ENCODE data around the gene FNBP1.

The FNBP1 gene

GRCh38 chr9:129851821-129852220 is 191.2 kb downstream of the FNBP1 start:
- no peak for DNase-seq (ENCODE audit: low read depth in 1 of 2, low spot score in 1 of 2)
- no peaks in the 10 kb centered on the region for H3K27me3 ChIP-seq (ENCODE audit: insufficient read depth, poor library complexity, severe bottlenecking)
- TF ChIP-seq CTCF (IDR thresholded peaks at IDR 0.05; ENCODE audit: insufficient read depth, low read length) (no peak), SPI1 (IDR thresholded peaks at IDR 0.05; ENCODE audit: borderline replicate concordance, low read depth) (no peak), REST (IDR thresholded peaks at IDR 0.05; ENCODE audit: insufficient replicate concordance, low read depth) (no peak), POLR2AphosphoS5 (IDR thresholded peaks at IDR 0.05; ENCODE audit: low read depth) (no peak), GABPA (IDR thresholded peaks at IDR 0.05; ENCODE audit: low read depth) (no peak)
- no peak overlapping the region for H3K4me3 ChIP-seq (replicated peaks; ENCODE audit: insufficient read depth, low read length)
- H3K27ac ChIP-seq (replicated peaks): peak overlapping the region; percentile 68

GRCh38 chr9:129850821-129851550 is 192.0 kb downstream of the FNBP1 start:
- Histone ChIP-seq H3K27me3 (ENCODE audit: insufficient read depth, poor library complexity, severe bottlenecking) (no peaks in the 10 kb centered on the region), H3K27ac (replicated peaks) (no peak overlapping the region), H3K4me3 (replicated peaks; ENCODE audit: insufficient read depth, low read length) (no peak overlapping the region)
- DNase-seq (ENCODE audit: low read depth in 1 of 2, low spot score in 1 of 2): no peak
- no peak for TF ChIP-seq CTCF (IDR thresholded peaks at IDR 0.05; ENCODE audit: insufficient read depth, low read length)
- no peak for TF ChIP-seq SPI1 (IDR thresholded peaks at IDR 0.05; ENCODE audit: borderline replicate concordance, low read depth)
- TF ChIP-seq REST (IDR thresholded peaks at IDR 0.05; ENCODE audit: insufficient replicate concordance, low read depth): no peak
- TF ChIP-seq GABPA (IDR thresholded peaks at IDR 0.05; ENCODE audit: low read depth): no peak
- TF ChIP-seq POLR2AphosphoS5 (IDR thresholded peaks at IDR 0.05; ENCODE audit: low read depth): no peak

GRCh38 chr9:129849901-129850300 is 193.1 kb downstream of the FNBP1 start:
- no peak overlapping the region for H3K27ac ChIP-seq (replicated peaks)
- no peak for DNase-seq (ENCODE audit: low read depth in 1 of 2, low spot score in 1 of 2)
- H3K4me3 ChIP-seq (replicated peaks; ENCODE audit: insufficient read depth, low read length): no peak overlapping the region
- TF ChIP-seq CTCF (IDR thresholded peaks at IDR 0.05; ENCODE audit: insufficient read depth, low read length): no peak
- no peak for TF ChIP-seq POLR2AphosphoS5 (IDR thresholded peaks at IDR 0.05; ENCODE audit: low read depth)
- TF ChIP-seq GABPA (IDR thresholded peaks at IDR 0.05; ENCODE audit: low read depth): no peak
- no peak for TF ChIP-seq SPI1 (IDR thresholded peaks at IDR 0.05; ENCODE audit: borderline replicate concordance, low read depth)
- no peak for TF ChIP-seq REST (IDR thresholded peaks at IDR 0.05; ENCODE audit: insufficient replicate concordance, low read depth)
- H3K27me3 ChIP-seq (ENCODE audit: insufficient read depth, poor library complexity, severe bottlenecking): no peaks in the 10 kb centered on the region
